ENCODE results near the gene ABHD2.

The ABHD2 gene

GRCh38 chr15:89105147-89105546 is 16.9 kb downstream of the ABHD2 start:
- H3K4me3 ChIP-seq (ENCODE audit: low read length), result no peak overlapping the region
- DNase-seq (ENCODE audit: low read depth), result peak; percentile 79
- no peak for TF ChIP-seq CTCF (IDR thresholded peaks at IDR 0.05; ENCODE audit: insufficient read depth, low read depth, low read length, missing control alignments)

DNA sequence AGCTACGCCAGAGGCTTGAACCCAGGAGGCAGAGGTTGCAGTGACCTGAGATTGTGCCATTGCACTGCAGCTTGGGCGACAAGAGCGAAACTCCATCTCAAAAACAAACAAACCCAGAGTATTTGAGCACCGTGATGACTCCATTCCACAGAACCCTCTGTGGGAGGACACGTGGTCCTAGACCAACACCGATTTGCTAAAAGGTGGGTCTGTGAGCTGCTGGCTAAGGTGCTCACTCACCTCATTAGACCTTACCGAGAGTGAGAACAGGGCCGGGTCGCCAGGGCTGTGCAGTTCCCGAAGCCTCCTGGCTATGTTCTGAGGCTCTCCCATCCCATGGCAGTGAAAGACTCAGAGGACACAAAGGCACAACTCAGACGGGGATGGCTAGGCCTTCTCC is 17.9 kb downstream of the ABHD2 start:
- no peak overlapping the region for H3K4me3 ChIP-seq (ENCODE audit: low read length)
- TF ChIP-seq CTCF (IDR thresholded peaks at IDR 0.05; ENCODE audit: insufficient read depth, low read depth, low read length, missing control alignments), result no peak
- DNase-seq (ENCODE audit: low read depth), result no peak

DNA sequence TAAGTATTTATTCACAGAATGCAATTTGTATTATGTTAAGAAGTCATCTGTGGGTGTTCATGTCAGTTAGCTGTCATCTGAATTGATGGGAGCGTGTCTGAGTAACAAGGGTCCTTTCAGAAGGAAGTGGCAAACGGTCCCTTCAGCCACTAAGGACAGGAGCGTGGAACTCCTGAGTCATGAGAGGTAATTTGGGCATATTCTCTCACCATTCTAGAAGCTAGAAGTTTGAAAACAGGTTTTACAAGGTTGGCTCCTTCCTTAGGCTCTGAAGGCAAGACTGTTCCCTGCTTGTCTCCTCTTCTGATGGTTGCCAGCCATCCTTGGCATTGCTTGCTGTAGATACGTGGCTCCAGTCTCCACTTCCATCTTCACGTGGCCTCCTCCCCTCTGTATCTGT is 19.7 kb downstream of the ABHD2 start:
- H3K4me3 ChIP-seq (ENCODE audit: low read length), result no peak overlapping the region
- no peak for TF ChIP-seq CTCF (IDR thresholded peaks at IDR 0.05; ENCODE audit: insufficient read depth, low read depth, low read length, missing control alignments)
- peak; percentile 74 for DNase-seq (ENCODE audit: low read depth)

DNA sequence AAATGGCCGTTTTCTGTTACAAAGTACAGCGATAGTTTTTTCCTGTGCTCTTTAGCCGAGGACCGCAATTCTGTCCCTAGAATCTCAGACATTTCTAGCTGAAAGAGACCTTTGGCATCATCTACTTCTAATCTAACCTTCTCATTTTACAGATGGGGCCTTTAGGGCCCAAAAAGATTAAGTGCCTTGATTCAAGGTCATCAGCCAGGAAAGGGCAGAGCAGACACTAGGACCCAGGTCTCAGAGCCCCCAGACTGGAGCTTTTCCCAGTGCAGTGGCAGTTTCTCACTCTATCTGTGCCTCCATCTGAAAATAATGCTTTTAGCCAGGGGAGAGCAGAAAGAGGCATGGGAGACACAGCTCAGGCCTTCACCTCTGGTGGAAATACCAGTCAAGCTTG is 20.6 kb downstream of the ABHD2 start:
- no peak for TF ChIP-seq CTCF (IDR thresholded peaks at IDR 0.05; ENCODE audit: insufficient read depth, low read depth, low read length, missing control alignments)
- DNase-seq (ENCODE audit: low read depth), result no peak
- H3K4me3 ChIP-seq (ENCODE audit: low read length), result no peak overlapping the region

GRCh38 chr15:89109238-89109637 is 21.0 kb downstream of the ABHD2 start:
- no peak for DNase-seq (ENCODE audit: low read depth)
- no peak for TF ChIP-seq CTCF (IDR thresholded peaks at IDR 0.05; ENCODE audit: insufficient read depth, low read depth, low read length, missing control alignments)

DNA sequence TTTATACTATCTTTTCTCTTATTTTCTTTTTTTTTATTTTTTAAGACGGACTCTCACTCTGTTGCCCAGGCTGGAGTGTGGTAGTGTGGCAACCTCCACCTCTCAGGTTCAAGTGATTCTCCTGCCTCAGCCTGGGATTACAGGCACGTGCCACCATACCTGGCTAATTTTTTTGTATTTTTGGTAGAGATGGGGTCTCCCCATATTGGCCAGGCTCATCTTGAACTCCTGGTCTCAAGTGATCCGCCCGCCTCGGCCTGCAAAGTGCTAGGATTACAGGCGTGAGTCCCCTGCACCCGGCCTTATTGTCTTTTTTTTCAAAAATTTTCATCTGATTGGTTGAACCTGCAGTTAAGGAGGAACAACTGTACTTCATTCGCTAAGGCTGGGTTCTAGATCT is 21.8 kb downstream of the ABHD2 start:
- no peak for DNase-seq (ENCODE audit: low read depth)
- no peak overlapping the region for H3K4me3 ChIP-seq (ENCODE audit: low read length)
- TF ChIP-seq CTCF (IDR thresholded peaks at IDR 0.05; ENCODE audit: insufficient read depth, low read depth, low read length, missing control alignments), result no peak

More at GRCh38 chr15:89109238-89109637, 21.0 kb downstream of the ABHD2 start:
- H3K4me3 ChIP-seq (ENCODE audit: low read length), result no peak overlapping the region

GRCh38 chr15:89111352-89111751 is 23.1 kb downstream of the ABHD2 start:
- H3K4me3 ChIP-seq (ENCODE audit: low read length), result no peak overlapping the region
- no peak for DNase-seq (ENCODE audit: low read depth)
- TF ChIP-seq CTCF (IDR thresholded peaks at IDR 0.05; ENCODE audit: insufficient read depth, low read depth, low read length, missing control alignments), result no peak
